GM19397 (cell line): ENCODE measurements around the gene TEKT1.
"Not testable (repeated sequence)": the region's sequence is repeated elsewhere in the genome, so short reads cannot be mapped to it uniquely, and the experiment has no call there.

ENCODE experiments used
- ATAC-seq: cut with Tn5 transposase; IDR thresholded peaks from one replicate; pipeline ENCODE4 v1.9.1; 2021; ENCODE audit warnings: mild to moderate bottlenecking, moderate library complexity; ENCODE audit not compliant: unreplicated experiment

The TEKT1 gene

GRCh38 chr17:6831661-6832263 lies at the start of gene TEKT1:
TEKT1 (minus strand) TSS chr17:6831729; CDS start chr17:6830376, 1,353 bp downstream.
- peak; percentile 58 for ATAC-seq

GRCh38 chr17:6879221-6879975 lies 47.9 kb upstream of the TEKT1 start:
- ATAC-seq: not testable (repeated sequence)

GRCh38 chr17:6875276-6875675 lies 43.7 kb upstream of the TEKT1 start:
- not testable (repeated sequence) for ATAC-seq

- no peak for ATAC-seq
These were observed 41.4 kb upstream of the TEKT1 start for GRCh38 chr17:6872936-6873335.

GRCh38 chr17:6870841-6871240 lies 39.3 kb upstream of the TEKT1 start:
- ATAC-seq: no peak

GRCh38 chr17:6868582-6868981 lies 37.1 kb upstream of the TEKT1 start:
- ATAC-seq: no peak

- ATAC-seq: no peak
These were observed 36.3 kb upstream of the TEKT1 start for GRCh38 chr17:6867849-6868248.

GRCh38 chr17:6862825-6863224 lies 31.3 kb upstream of the TEKT1 start:
- ATAC-seq: no peak

- no peak for ATAC-seq
These were observed 30.6 kb upstream of the TEKT1 start for GRCh38 chr17:6862122-6862521.

- no peak for ATAC-seq
These were observed 26.4 kb upstream of the TEKT1 start for GRCh38 chr17:6857904-6858303.

GRCh38 chr17:6857336-6857735 lies 25.8 kb upstream of the TEKT1 start:
- ATAC-seq: no peak

GRCh38 chr17:6856051-6856450 lies 24.5 kb upstream of the TEKT1 start:
- no peak for ATAC-seq

- no peak for ATAC-seq
These were observed 22.4 kb upstream of the TEKT1 start for GRCh38 chr17:6853764-6854442.

GRCh38 chr17:6848545-6849179 lies 17.1 kb upstream of the TEKT1 start:
- not testable (repeated sequence) for ATAC-seq

GRCh38 chr17:6846138-6846537 lies 14.6 kb upstream of the TEKT1 start:
- ATAC-seq: not testable (repeated sequence)

GRCh38 chr17:6844406-6844805 lies 12.9 kb upstream of the TEKT1 start:
- ATAC-seq: not testable (repeated sequence)

GRCh38 chr17:6843241-6843880 lies 11.8 kb upstream of the TEKT1 start:
- ATAC-seq: no peak

- ATAC-seq: not testable (repeated sequence)
These were observed 10.2 kb upstream of the TEKT1 start for GRCh38 chr17:6841769-6842168.

GRCh38 chr17:6830383-6830986 lies 1.0 kb downstream of the TEKT1 start:
- no peak for ATAC-seq

GRCh38 chr17:6823011-6823442 lies 8.5 kb downstream of the TEKT1 start:
- no peak for ATAC-seq
